ENCODE data around the gene ARL6IP5.

The ARL6IP5 gene

GRCh38 chr3:69118555-69118954 is 33.8 kb downstream of the ARL6IP5 start:
- Histone ChIP-seq H2BK12ac (ENCODE audit: low read length) (peak overlapping the region; percentile 52), H3K9ac (ENCODE audit: low read length) (no peak overlapping the region), H3K18ac (ENCODE audit: low read length) (no peak overlapping the region), H4K12ac (ENCODE audit: low read depth, low read length) (no peak overlapping the region), H2AFZ (ENCODE audit: insufficient read depth, low read length, poor library complexity) (no peak overlapping the region), H2AK5ac (ENCODE audit: low read length) (no peak overlapping the region), H3K79me2 (ENCODE audit: control insufficient read depth, insufficient read depth, low read length, poor library complexity) (no peaks in the 10 kb centered on the region), H3K4me3 (ENCODE audit: low read depth, low read length) (no peak overlapping the region), H3K4ac (ENCODE audit: low read depth, low read length) (no peak overlapping the region), H2BK5ac (ENCODE audit: low read depth, low read length, poor library complexity) (no peak overlapping the region), H3K4me2 (ENCODE audit: low read length) (no peak overlapping the region), H2BK120ac (ENCODE audit: insufficient read depth, low read length, poor library complexity) (no peak overlapping the region), H4K91ac (ENCODE audit: low read depth, low read length) (no peak overlapping the region), H3K9me3 (ENCODE audit: insufficient read depth, low read depth, low read length) (no peaks in the 10 kb centered on the region), H3K36me3 (ENCODE audit: control insufficient read depth in 1 of 2, insufficient read depth in 2 of 2, low read length in 2 of 2) (no peaks in the 10 kb centered on the region), H3K27ac (ENCODE audit: low read depth, low read length) (no peak overlapping the region), H3K14ac (ENCODE audit: low read length) (no peak overlapping the region), H3K4me1 (ENCODE audit: control insufficient read depth in 1 of 2, insufficient read depth in 2 of 2, low read length in 2 of 2) (peaks cover 2 to 5% of the 10 kb centered on the region in 2 experiments), H3K27me3 (ENCODE audit: insufficient read depth, low read length) (no peaks in the 10 kb centered on the region), H3K79me1 (ENCODE audit: low read length) (no peaks in the 10 kb centered on the region), H4K8ac (ENCODE audit: low read depth, low read length) (no peak overlapping the region), H3K23ac (ENCODE audit: low read length) (no peak overlapping the region)
- DNase-seq, result no peak
- WGBS (ENCODE audit: extremely low coverage, insufficient coverage, insufficient read length), result no CpG with 5 or more reads among the region's 12 CpGs

DNA sequence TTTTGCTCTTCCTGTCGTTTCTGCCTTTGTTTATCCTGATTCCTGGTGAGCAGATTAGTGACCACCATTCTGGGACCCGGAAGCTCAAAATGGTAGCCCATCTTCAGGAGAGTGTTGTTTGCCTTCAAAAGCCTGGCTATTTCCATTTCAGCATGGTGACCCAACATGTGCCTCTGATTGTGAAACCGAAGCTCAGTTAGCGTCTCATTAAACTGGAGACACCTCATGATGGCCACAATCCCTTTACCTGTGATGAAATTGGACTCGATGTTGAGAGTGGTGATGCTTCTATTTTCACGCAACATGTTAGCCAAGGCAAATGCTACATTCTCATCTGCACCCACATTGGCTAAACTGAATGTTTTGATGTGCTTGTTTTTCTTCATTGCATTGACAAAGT is 34.4 kb downstream of the ARL6IP5 start:
- Histone ChIP-seq H2BK12ac (ENCODE audit: low read length) (no peak overlapping the region), H2AK5ac (ENCODE audit: low read length) (no peak overlapping the region), H2AFZ (ENCODE audit: insufficient read depth, low read length, poor library complexity) (no peak overlapping the region), H3K9me3 (ENCODE audit: insufficient read depth, low read depth, low read length) (no peaks in the 10 kb centered on the region), H3K14ac (ENCODE audit: low read length) (no peak overlapping the region), H4K8ac (ENCODE audit: low read depth, low read length) (no peak overlapping the region), H3K27me3 (ENCODE audit: insufficient read depth, low read length) (no peaks in the 10 kb centered on the region), H3K18ac (ENCODE audit: low read length) (no peak overlapping the region), H3K23ac (ENCODE audit: low read length) (no peak overlapping the region), H3K4me1 (ENCODE audit: control insufficient read depth in 1 of 2, insufficient read depth in 2 of 2, low read length in 2 of 2) (peaks cover 2 to 5% of the 10 kb centered on the region in 2 experiments), H3K79me2 (ENCODE audit: control insufficient read depth, insufficient read depth, low read length, poor library complexity) (no peaks in the 10 kb centered on the region), H3K79me1 (ENCODE audit: low read length) (no peaks in the 10 kb centered on the region), H3K36me3 (ENCODE audit: control insufficient read depth in 1 of 2, insufficient read depth in 2 of 2, low read length in 2 of 2) (no peaks in the 10 kb centered on the region), H3K4me3 (ENCODE audit: low read depth, low read length) (no peak overlapping the region), H3K4me2 (ENCODE audit: low read length) (no peak overlapping the region), H3K9ac (ENCODE audit: low read length) (no peak overlapping the region), H3K4ac (ENCODE audit: low read depth, low read length) (no peak overlapping the region), H3K27ac (ENCODE audit: low read depth, low read length) (no peak overlapping the region), H2BK5ac (ENCODE audit: low read depth, low read length, poor library complexity) (no peak overlapping the region), H4K12ac (ENCODE audit: low read depth, low read length) (no peak overlapping the region), H2BK120ac (ENCODE audit: insufficient read depth, low read length, poor library complexity) (no peak overlapping the region), H4K91ac (ENCODE audit: low read depth, low read length) (no peak overlapping the region)
- no peak for DNase-seq
- no CpG with 5 or more reads among the region's 6 CpGs for WGBS (ENCODE audit: extremely low coverage, insufficient coverage, insufficient read length)

DNA sequence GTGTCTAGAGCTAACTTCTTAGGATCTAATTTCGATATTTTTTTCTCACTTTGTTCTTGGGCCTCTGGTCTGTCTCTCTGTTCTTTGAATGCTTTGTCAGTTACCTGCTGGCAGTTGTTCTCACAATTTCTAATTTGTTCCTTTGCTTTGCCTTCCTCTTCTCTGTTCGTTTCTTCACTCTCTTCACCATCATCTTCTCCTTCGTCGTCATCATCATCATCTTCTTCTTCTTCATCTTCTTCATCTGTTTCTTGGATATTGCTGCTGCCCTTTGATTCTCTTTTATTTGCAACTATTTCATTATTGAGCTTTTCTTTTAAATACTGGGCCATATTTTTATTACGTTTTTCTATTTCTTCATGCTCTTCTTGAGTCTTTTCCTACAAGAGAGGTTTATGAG is 34.9 kb downstream of the ARL6IP5 start:
- DNase-seq, result no peak

GRCh38 chr3:69120879-69121464 is 36.2 kb downstream of the ARL6IP5 start:
- Histone ChIP-seq H3K18ac (ENCODE audit: low read length) (no peak overlapping the region), H3K14ac (ENCODE audit: low read length) (no peak overlapping the region), H2BK5ac (ENCODE audit: low read depth, low read length, poor library complexity) (no peak overlapping the region), H3K4ac (ENCODE audit: low read depth, low read length) (no peak overlapping the region), H2AFZ (ENCODE audit: insufficient read depth, low read length, poor library complexity) (no peak overlapping the region), H4K12ac (ENCODE audit: low read depth, low read length) (no peak overlapping the region), H2BK120ac (ENCODE audit: insufficient read depth, low read length, poor library complexity) (no peak overlapping the region), H3K9me3 (ENCODE audit: insufficient read depth, low read depth, low read length) (no peaks in the 10 kb centered on the region), H2AK5ac (ENCODE audit: low read length) (no peak overlapping the region), H4K91ac (ENCODE audit: low read depth, low read length) (no peak overlapping the region), H3K4me3 (ENCODE audit: low read depth, low read length) (no peak overlapping the region), H3K79me1 (ENCODE audit: low read length) (no peaks in the 10 kb centered on the region), H2BK12ac (ENCODE audit: low read length) (no peak overlapping the region), H3K27me3 (ENCODE audit: insufficient read depth, low read length) (no peaks in the 10 kb centered on the region), H4K8ac (ENCODE audit: low read depth, low read length) (no peak overlapping the region), H3K23ac (ENCODE audit: low read length) (no peak overlapping the region), H3K36me3 (ENCODE audit: control insufficient read depth in 1 of 2, insufficient read depth in 2 of 2, low read length in 2 of 2) (no peaks in the 10 kb centered on the region), H3K9ac (ENCODE audit: low read length) (no peak overlapping the region), H3K4me2 (ENCODE audit: low read length) (no peak overlapping the region), H3K79me2 (ENCODE audit: control insufficient read depth, insufficient read depth, low read length, poor library complexity) (no peaks in the 10 kb centered on the region), H3K27ac (ENCODE audit: low read depth, low read length) (no peak overlapping the region), H3K4me1 (ENCODE audit: control insufficient read depth in 1 of 2, insufficient read depth in 2 of 2, low read length in 2 of 2) (peaks cover 2 to 5% of the 10 kb centered on the region in 2 experiments)
- no CpG with 5 or more reads among the region's 1 CpG for WGBS (ENCODE audit: extremely low coverage, insufficient coverage, insufficient read length)
- DNase-seq, result peak; percentile 77 to 93

More for the DNA sequence above, 34.9 kb downstream of the ARL6IP5 start:
- no peak overlapping the region for H3K9ac ChIP-seq (ENCODE audit: low read length)
- no peak overlapping the region for H4K8ac ChIP-seq (ENCODE audit: low read depth, low read length)
- no peaks in the 10 kb centered on the region for H3K27me3 ChIP-seq (ENCODE audit: insufficient read depth, low read length)
- H3K14ac ChIP-seq (ENCODE audit: low read length), result no peak overlapping the region
- no peak overlapping the region for H2BK120ac ChIP-seq (ENCODE audit: insufficient read depth, low read length, poor library complexity)
- no peaks in the 10 kb centered on the region for H3K36me3 ChIP-seq (ENCODE audit: control insufficient read depth in 1 of 2, insufficient read depth in 2 of 2, low read length in 2 of 2)
- H2BK12ac ChIP-seq (ENCODE audit: low read length), result no peak overlapping the region
- H4K91ac ChIP-seq (ENCODE audit: low read depth, low read length), result no peak overlapping the region
- no peak overlapping the region for H3K4me2 ChIP-seq (ENCODE audit: low read length)
- WGBS (ENCODE audit: extremely low coverage, insufficient coverage, insufficient read length), result 100% methylated on average over 3 of the region's 5 CpGs
- no peaks in the 10 kb centered on the region for H3K79me2 ChIP-seq (ENCODE audit: control insufficient read depth, insufficient read depth, low read length, poor library complexity)
- H3K4ac ChIP-seq (ENCODE audit: low read depth, low read length), result no peak overlapping the region
- no peak overlapping the region for H3K27ac ChIP-seq (ENCODE audit: low read depth, low read length)
- no peak overlapping the region for H2BK5ac ChIP-seq (ENCODE audit: low read depth, low read length, poor library complexity)
- no peak overlapping the region for H2AFZ ChIP-seq (ENCODE audit: insufficient read depth, low read length, poor library complexity)
- H3K4me3 ChIP-seq (ENCODE audit: low read depth, low read length), result no peak overlapping the region
- peaks cover 2 to 5% of the 10 kb centered on the region in 2 experiments for H3K4me1 ChIP-seq (ENCODE audit: control insufficient read depth in 1 of 2, insufficient read depth in 2 of 2, low read length in 2 of 2)
- no peak overlapping the region for H3K18ac ChIP-seq (ENCODE audit: low read length)
- no peak overlapping the region for H4K12ac ChIP-seq (ENCODE audit: low read depth, low read length)
- no peaks in the 10 kb centered on the region for H3K9me3 ChIP-seq (ENCODE audit: insufficient read depth, low read depth, low read length)
- H3K79me1 ChIP-seq (ENCODE audit: low read length), result no peaks in the 10 kb centered on the region
- no peak overlapping the region for H3K23ac ChIP-seq (ENCODE audit: low read length)
- no peak overlapping the region for H2AK5ac ChIP-seq (ENCODE audit: low read length)

Data from trophoblast cell (in vitro differentiated cells and primary cell).